C4-2B (cell line): Measurements from ENCODE around the gene TOP3A.

Experiments
- H3K27ac ChIP-seq: fragments of 450-650 bp; 2 replicates; pipeline ENCODE4 v1.5.1; 2017
- ZFX ChIP-seq: fragments of 450-650 bp; IDR thresholded peaks from 2 replicates; pipeline ENCODE4 v1.6.1; 2017
- TF ChIP-seq, protein P1 (sequence below): fragments of 450-650 bp; conservative IDR thresholded peaks from 2 replicates; pipeline ENCODE4 v1.5.1; 2017; ENCODE audit warnings: mild to moderate bottlenecking

TOP3A gene

DNA sequence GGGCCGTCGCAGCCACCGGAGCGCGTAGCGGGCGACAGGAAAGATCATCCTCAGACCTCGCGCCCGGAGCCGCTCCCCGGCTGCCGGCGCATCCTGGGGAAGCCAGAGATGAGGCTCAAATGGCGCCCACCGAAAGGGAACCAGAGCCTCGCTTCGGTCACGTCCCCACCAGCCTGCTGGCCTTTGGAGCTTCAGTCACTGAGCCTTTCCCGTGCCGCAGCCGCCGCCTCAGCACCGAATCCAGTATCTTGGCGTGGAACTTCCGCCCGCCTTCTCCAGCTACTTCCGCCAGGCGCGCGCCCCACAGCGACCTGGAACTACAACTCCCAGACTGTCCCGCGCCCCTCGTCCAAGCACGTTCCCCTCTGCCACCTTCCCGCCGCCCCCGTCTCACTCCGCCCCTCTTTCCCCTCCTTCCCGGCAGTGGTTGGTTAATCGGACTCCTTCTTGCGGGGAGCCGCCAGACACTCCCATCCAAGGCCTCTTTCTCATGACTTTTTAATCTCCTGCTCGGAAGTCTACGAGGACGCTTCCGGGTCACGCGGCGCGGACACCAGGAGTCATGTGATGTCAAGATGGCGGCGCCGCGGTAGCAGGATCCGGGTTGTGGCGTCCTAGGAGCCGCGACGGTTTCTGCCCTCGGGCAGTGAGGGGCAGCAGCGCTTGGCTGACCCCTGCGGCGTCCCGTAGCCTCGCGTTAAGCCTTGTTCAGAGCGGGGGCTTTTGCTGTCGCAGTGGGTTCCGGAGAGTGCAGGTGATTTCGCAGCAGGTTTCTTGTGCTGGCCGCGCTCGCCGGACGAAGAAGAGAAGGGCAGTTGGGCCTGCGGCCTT, at the start of gene TOP3A, which contains the start of gene SMCR8:
Gene TOP3A, minus strand, starts transcription at position 264 of the 831 bp plus-strand sequence. Its CDS starts 216 bp downstream, at position 48.
Gene SMCR8, plus strand, starts transcription at position 563 of the 831 bp plus-strand sequence. CDS start 497 bp downstream, outside the sequence.
- TF ChIP-seq ZFX, result no peak
- TF ChIP-seq, protein P1, sequence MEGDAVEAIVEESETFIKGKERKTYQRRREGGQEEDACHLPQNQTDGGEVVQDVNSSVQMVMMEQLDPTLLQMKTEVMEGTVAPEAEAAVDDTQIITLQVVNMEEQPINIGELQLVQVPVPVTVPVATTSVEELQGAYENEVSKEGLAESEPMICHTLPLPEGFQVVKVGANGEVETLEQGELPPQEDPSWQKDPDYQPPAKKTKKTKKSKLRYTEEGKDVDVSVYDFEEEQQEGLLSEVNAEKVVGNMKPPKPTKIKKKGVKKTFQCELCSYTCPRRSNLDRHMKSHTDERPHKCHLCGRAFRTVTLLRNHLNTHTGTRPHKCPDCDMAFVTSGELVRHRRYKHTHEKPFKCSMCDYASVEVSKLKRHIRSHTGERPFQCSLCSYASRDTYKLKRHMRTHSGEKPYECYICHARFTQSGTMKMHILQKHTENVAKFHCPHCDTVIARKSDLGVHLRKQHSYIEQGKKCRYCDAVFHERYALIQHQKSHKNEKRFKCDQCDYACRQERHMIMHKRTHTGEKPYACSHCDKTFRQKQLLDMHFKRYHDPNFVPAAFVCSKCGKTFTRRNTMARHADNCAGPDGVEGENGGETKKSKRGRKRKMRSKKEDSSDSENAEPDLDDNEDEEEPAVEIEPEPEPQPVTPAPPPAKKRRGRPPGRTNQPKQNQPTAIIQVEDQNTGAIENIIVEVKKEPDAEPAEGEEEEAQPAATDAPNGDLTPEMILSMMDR, result no peak
- peak within 1 kb of the TSS; percentile 92 for H3K27ac ChIP-seq

- H3K27ac ChIP-seq, result peak overlapping the region; percentile 92; the same call in 1 of the 2 replicates
- TF ChIP-seq ZFX, result no peak
- TF ChIP-seq, protein P1, result no peak
Observed at GRCh38 chr17:18364166-18364565, 49.4 kb upstream of the TOP3A start.

DNA sequence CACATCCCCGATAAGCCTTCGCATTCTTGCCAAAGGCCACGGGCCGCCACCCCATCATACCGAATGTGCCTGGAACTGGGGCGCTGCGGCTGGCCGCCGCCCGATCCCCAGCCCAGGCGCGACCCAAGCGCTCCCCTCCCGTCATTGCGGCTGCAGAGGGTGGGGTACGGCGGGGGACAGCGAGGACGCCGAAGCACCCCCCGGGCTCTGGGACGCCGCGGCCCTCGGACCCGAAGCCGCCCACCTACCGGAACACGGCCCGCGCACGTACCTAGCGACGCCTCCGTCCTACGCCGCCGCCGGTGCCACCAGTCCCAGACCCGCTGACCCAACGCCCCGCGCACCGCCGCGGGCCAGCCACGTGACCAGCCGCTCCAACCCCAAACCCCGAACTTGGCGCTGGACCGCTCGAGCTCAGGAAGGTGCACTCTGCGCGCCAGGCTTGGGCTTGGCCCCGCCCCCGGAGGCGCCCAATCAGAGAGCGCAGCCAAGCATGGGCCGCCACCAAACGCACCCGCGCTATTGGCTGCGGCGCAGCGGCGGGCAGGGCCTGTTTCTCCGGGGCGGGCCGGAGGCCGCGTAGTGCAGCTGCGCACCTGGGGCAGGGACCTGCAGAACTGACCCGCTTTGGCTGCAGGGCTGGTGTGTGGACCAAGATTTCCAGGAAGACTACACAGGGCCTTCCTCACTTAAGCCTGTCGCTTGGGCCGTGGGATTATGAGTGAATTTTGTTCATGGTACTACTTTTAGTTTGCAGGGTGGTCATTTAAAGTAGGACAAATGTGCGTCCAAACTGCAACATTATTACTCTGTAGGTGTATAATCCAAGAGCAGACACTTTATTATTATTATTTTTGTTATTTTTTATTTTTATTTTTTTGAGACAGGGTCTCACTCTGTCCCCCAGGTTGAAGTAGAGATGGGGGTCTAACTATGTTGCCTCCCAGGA, 48.6 kb upstream of the TOP3A start, which contains the start of gene SHMT1:
Gene SHMT1, minus strand, starts transcription at position 450 of the 949 bp plus-strand sequence. CDS start 7,569 bp downstream, outside the sequence.
- peak within 1 kb of the TSS; percentile 92 for H3K27ac ChIP-seq
- TF ChIP-seq, protein P1, result no peak
- no peak; the same call in 1 of the 2 replicates for TF ChIP-seq ZFX

DNA sequence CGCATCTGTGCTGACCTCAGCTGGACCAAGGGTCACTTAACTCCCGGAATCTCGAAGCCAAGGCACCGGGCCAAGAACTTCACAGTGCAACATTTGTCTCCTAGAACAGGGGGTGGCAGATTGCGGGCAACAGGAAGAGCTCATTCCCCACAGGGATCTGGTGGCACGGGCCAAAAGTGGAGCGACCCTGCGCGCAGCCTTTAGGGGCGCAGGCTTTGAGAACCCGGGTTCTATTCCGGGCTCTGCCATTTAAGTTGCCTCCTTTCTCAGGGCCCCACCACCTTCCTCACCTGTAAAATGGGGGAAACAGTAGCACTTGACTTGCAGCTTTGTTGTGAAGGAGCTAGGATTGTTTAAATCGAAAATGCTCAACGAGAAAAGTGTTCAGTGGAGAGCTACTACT, 47.9 kb upstream of the TOP3A start:
- H3K27ac ChIP-seq, result peak overlapping the region; percentile 92
- TF ChIP-seq ZFX, result 0 out of 2 replicates have a peak, but pooled peaks have one; percentile 32
- TF ChIP-seq, protein P1, result no peak

DNA sequence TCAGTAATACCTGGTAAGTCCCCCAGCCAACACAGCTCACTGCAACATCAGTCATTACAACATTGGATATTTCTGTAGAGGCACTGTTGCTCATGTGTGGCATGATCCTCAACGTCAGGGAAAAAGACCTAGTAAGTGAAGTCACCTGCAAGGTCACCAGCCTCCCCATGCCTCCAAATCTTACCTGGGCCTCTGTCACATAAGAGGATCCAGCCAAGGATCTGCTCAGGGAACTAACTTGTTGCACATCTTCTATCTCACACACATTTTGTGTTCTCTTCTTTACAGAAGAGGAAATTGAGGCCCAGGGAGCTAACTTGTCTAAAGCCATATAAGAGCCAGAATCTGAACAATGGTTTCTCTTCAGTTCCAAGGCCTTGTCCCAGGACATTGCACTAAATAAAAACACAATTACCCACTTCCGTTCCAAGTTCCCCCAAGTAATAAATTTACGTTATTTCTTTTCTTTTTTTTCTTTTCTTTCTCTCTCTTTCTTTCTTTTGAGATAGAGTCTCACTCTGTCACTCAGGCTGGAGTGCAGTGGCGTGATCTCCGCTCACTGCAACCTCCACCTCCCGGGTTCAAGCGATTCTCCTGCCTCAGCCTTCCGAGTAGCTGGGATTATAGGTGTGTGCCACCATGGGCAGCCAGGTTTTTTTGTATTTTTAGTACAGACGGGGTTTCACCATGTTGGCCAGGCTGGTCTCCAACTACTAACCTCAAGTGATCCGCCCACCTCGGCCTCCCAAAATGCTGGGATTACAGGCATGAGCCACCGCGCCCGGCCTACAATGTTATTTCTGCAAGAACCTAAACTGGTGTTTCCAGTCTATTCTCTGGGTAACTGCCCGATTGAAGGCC, 47.3 kb upstream of the TOP3A start:
- no peak for TF ChIP-seq ZFX
- TF ChIP-seq, protein P1, result no peak
- H3K27ac ChIP-seq, result peak overlapping the region; percentile 92

- no peak overlapping the region for H3K27ac ChIP-seq
- TF ChIP-seq, protein P1, result no peak
- TF ChIP-seq ZFX, result no peak
Observed at GRCh38 chr17:18360518-18360917, 45.7 kb upstream of the TOP3A start.
